Activated T-cell treated with anti-CD3 and anti-CD28 coated beads, Interleukin-2, amount 50 U/mL, for 72 hours (primary cell): ENCODE data around the gene CDHR3. TPM values are rescaled to one million over a fixed set of nuclear protein-coding genes. Genes with fewer than 3 reads are reported as not detected.

Experiments
- ATAC-seq, 2 donors: fragments of 150-1000 bp; cut with Tn5 transposase; replicated peaks in 1 of 2; 2 replicates each; pipeline ENCODE4 v1.10.0; 2021; ENCODE audit warnings: moderate library complexity in 2 of 2, mild to moderate bottlenecking in 1 of 2
- DNase-seq, 2 donors: peaks; one replicate each; pipeline ENCODE4 v3.0.0; 2021 to 2022; ENCODE audit warnings: mixed read lengths in 1 of 2
- H3K27ac Mint-ChIP-seq: one replicate; pipeline ENCODE4 v1.8.0; 2022; ENCODE audit warnings: mild to moderate bottlenecking, moderate library complexity, mixed read lengths
- H3K27me3 Mint-ChIP-seq: one replicate; pipeline ENCODE4 v1.8.0; 2022; ENCODE audit warnings: low read depth, mixed read lengths
- H3K36me3 Mint-ChIP-seq, 2 donors: one replicate each; pipeline ENCODE4 v1.8.0; 2022; ENCODE audit warnings: mixed read lengths in 2 of 2, mild to moderate bottlenecking in 1 of 2; ENCODE audit not compliant: insufficient read depth in 2 of 2
- H3K4me1 Mint-ChIP-seq: one replicate; pipeline ENCODE4 v1.8.0; 2022; ENCODE audit warnings: low read depth, mixed read lengths
- H3K4me3 Mint-ChIP-seq, 2 donors: one replicate each; pipeline ENCODE4 v1.8.0; 2022; ENCODE audit warnings: mild to moderate bottlenecking in 2 of 2, mixed read lengths in 2 of 2, moderate library complexity in 2 of 2
- H3K9me3 Mint-ChIP-seq, 2 donors: one replicate each; pipeline ENCODE4 v1.8.0; 2022; ENCODE audit warnings: mixed read lengths in 2 of 2
- total RNA-seq, 2 donors: library from RNA; stranded (reverse); gene quantifications; one replicate each; pipeline ENCODE4 v1.2.3, GENCODE V29; 2022

CDHR3 gene, protein sequence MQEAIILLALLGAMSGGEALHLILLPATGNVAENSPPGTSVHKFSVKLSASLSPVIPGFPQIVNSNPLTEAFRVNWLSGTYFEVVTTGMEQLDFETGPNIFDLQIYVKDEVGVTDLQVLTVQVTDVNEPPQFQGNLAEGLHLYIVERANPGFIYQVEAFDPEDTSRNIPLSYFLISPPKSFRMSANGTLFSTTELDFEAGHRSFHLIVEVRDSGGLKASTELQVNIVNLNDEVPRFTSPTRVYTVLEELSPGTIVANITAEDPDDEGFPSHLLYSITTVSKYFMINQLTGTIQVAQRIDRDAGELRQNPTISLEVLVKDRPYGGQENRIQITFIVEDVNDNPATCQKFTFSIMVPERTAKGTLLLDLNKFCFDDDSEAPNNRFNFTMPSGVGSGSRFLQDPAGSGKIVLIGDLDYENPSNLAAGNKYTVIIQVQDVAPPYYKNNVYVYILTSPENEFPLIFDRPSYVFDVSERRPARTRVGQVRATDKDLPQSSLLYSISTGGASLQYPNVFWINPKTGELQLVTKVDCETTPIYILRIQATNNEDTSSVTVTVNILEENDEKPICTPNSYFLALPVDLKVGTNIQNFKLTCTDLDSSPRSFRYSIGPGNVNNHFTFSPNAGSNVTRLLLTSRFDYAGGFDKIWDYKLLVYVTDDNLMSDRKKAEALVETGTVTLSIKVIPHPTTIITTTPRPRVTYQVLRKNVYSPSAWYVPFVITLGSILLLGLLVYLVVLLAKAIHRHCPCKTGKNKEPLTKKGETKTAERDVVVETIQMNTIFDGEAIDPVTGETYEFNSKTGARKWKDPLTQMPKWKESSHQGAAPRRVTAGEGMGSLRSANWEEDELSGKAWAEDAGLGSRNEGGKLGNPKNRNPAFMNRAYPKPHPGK
- total RNA-seq = under 1 TPM; 0.51 to 0.79 TPM

DNA sequence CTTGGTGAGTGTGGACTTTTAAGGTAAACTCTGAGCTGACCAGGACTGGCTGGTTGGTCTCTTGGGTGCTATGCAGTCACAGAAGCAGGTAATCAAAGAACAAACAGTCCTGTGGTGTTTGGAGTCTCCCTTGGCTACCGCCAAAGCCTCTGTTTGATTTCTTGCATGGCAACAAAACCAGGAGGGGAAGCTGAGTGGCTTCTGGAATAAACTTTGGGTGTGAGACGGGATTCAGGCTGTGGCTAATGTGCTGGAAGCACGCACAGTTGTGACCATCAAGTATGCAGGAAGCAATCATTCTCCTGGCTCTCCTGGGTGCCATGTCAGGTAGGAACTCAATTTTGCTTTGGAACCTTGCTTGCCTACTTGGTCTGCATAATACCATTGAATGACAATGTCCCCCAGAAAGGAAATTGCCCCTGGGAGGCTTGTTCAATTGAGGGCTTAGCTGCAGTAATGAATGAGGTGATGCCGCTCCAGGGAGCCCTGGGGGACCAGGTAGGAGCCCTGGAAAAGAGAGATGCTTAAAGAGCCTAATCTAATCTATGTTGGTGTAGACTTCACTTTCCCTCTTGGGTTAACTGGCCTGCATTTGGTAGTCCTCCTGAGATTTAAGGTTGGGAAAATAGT lies at the start of gene CDHR3:
CDHR3 (plus strand) TSS at position 227 of the 630 bp plus-strand sequence; CDS start at position 282, 55 bp downstream.
- H3K4me3 Mint-ChIP-seq = no peak within 1 kb of the TSS
- H3K36me3 Mint-ChIP-seq = no peaks in the 10 kb centered on the region
- no peak within 1 kb of the TSS for H3K27ac Mint-ChIP-seq
- no peaks in the 10 kb centered on the region for H3K9me3 Mint-ChIP-seq
- H3K27me3 Mint-ChIP-seq = no peaks in the 10 kb centered on the region
- DNase-seq (no peak), ATAC-seq (no peak)
- no peaks in the 10 kb centered on the region for H3K4me1 Mint-ChIP-seq

DNA sequence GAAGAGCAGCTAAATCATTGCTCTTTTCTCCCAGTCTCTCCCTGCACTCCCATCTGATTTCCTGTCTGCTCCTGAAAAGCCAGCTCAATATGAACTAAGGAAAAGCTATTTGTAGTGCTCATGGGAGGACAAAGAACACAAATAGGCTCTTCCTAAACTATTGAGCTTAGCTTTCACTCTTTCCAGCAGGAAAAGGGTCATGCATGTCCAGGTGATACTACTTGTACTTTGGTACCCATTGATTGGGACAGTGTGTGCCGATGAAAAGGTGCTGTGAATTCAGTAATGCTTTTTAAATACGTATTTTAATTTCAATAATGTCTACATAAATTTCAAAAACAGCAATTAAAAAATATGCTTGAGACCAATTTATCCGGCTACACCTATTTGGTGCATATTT lies 49.1 kb upstream of the CDHR3 start:
- Mint-ChIP-seq H3K9me3 (peaks cover 2% of the 10 kb centered on the region in 2 donors), H3K4me3 (no peak overlapping the region), H3K36me3 (peaks cover 5% of the 10 kb centered on the region in 2 donors), H3K27me3 (no peaks in the 10 kb centered on the region), H3K27ac (no peak overlapping the region), H3K4me1 (peaks cover 8% of the 10 kb centered on the region)
- DNase-seq (no peak), ATAC-seq (no peak)

DNA sequence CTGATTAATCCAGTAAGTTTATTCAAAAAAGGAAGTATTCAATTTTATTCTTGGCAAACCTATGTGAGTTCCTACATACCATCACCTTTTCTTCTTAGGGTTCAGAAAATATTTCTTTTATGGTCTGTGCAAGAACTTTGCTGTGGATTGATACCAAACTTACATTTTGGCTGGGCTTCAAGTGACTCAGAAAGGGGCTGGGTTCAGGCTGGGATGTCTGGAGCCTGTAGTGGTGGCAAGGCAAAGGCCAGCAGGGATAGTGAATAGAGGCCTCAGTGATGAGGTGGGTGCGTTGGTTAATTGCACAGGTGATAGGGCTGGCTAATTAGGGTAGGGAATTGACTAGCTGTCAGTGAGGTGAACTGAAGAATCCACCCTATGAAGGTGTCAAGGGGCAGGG lies 46.5 kb upstream of the CDHR3 start:
- Mint-ChIP-seq H3K4me3 (no peak overlapping the region), H3K27ac (no peak overlapping the region), H3K4me1 (no peaks in the 10 kb centered on the region), H3K9me3 (peaks cover 2 to 8% of the 10 kb centered on the region in 2 donors), H3K36me3 (peaks cover 3% of the 10 kb centered on the region in 2 donors), H3K27me3 (peaks cover 10% of the 10 kb centered on the region)
- DNase-seq (no peak), ATAC-seq (no peak)

DNA sequence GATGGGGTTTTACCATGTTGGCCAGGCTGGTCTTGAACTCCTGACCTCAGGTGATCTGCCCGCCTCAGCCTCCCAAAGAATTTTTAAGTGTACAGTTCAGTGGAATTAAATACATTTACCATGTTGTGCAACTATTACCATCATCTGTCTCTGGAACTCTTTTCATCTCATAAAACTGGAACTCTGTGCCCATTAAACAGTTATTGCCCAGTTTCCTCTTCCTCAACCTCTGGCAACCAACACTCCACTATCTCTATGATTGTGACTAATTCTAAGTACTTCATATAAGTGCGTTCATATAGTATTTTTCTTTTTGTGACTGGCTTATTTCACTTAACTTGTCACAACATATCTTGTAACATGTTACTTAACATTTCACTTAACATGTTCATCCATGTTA lies 45.4 kb upstream of the CDHR3 start:
- H3K27ac Mint-ChIP-seq = no peak overlapping the region
- no peaks in the 10 kb centered on the region for H3K4me1 Mint-ChIP-seq
- ATAC-seq (no peak), DNase-seq (no peak)
- H3K27me3 Mint-ChIP-seq = peaks cover 10% of the 10 kb centered on the region
- H3K9me3 Mint-ChIP-seq = peaks cover 2 to 8% of the 10 kb centered on the region in 2 donors
- H3K36me3 Mint-ChIP-seq = peaks cover 3 to 7% of the 10 kb centered on the region in 2 donors
- no peak overlapping the region for H3K4me3 Mint-ChIP-seq

DNA sequence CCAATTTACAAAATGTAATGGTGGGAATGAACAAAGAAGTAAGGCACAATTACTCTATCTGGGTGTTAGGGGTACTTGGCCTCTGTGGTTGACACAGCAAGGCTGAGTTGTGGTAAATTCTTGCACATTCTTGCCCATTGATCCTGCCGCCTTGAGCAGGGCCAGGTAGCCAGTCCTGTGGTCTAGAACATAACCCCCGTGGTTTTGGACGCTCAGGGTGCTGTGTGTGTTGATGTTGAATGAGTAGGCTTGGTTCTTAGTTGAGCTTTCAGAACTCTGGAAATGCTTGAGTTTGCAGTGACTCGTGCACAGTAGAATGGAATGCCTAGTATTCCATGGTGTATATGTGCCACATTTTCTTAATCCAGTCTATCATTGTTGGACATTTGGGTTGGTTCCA lies 42.3 kb upstream of the CDHR3 start:
- Mint-ChIP-seq H3K4me1 (peaks cover 21% of the 10 kb centered on the region), H3K36me3 (peaks cover 11 to 14% of the 10 kb centered on the region in 2 donors), H3K27ac (no peak overlapping the region), H3K27me3 (peaks cover 14% of the 10 kb centered on the region), H3K9me3 (peaks cover 2 to 8% of the 10 kb centered on the region in 2 donors), H3K4me3 (no peak overlapping the region)
- ATAC-seq (no peak), DNase-seq (no peak)

DNA sequence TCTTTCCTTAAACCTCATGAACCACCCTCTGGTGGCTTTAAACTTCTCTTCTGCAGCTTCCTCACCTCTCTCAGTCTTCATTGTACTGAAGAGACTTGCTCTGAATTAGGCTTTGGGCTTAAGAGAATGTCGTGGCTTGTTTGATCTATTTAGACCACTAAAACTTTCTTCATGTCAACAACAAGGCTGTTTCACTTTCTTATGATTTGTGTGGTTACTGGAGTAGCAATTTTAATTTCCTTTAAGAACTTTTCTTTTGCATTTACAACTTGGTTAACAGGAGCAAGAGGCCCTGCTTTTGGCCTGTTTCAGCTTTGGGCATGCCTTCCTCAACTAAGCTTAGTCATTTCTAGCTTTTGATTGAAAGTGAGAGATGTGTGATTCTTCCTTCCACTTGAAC lies 38.1 kb upstream of the CDHR3 start:
- DNase-seq (peak; percentile 28 to 60), ATAC-seq (peak; percentile 92 to 95)
- H3K27ac Mint-ChIP-seq = peak overlapping the region; percentile 1

DNA sequence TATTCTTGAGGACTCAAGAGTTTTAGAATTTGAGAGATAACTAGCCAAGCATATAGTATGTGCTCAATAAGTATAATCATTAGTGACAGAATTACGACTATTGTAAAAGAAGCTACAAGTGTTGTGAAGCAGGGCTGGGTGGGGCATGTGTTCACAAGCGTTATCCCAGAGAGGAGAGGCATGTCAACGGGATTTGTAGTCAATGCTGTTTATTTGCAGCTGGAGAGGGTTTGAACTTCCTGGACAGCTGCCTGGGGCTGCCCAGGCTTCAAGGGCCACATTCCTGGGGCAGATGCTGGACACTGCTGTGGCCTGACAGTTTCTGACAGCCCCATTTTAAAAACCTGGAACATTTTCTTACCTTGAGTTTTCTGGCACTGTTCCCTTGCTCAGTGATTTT lies 36.9 kb upstream of the CDHR3 start:
- Mint-ChIP-seq H3K27ac (no peak overlapping the region), H3K9me3 (no peaks in the 10 kb centered on the region), H3K36me3 (peaks cover 8 to 11% of the 10 kb centered on the region in 2 donors), H3K4me3 (no peak overlapping the region), H3K27me3 (peaks cover 19% of the 10 kb centered on the region), H3K4me1 (peaks cover 40% of the 10 kb centered on the region)
- no peak for DNase-seq
- no peak for ATAC-seq

More for the DNA sequence above, 38.1 kb upstream of the CDHR3 start:
- Mint-ChIP-seq H3K4me1 (peaks cover 40% of the 10 kb centered on the region), H3K27me3 (peaks cover 20% of the 10 kb centered on the region), H3K4me3 (peak overlapping the region; percentile 17 to 25), H3K36me3 (peaks cover 8 to 13% of the 10 kb centered on the region in 2 donors), H3K9me3 (peaks cover 0 to 2% of the 10 kb centered on the region in 2 donors)

DNA sequence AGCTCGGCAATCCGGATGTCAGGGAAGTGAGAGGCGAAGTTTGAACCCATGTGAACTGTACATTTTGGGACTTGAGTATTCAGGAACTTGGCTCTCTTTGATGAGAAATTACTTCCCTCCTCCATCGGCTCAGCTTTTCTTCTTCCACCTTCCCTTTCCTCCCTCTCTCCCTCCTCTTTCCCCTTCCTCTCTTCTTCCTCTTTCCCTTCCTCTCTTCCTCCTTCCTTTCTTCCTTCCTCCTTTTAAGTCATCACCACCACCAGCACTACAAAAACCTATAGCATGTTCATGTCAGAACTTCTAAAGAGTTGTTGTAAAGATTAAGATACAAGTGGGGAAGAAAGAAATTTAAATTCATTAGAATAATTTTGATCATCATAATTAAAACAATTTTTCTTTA lies 31.9 kb upstream of the CDHR3 start:
- ATAC-seq = no peak
- no peak overlapping the region for H3K4me3 Mint-ChIP-seq
- H3K9me3 Mint-ChIP-seq = no peaks in the 10 kb centered on the region
- H3K36me3 Mint-ChIP-seq = no peaks in the 10 kb centered on the region
- H3K27me3 Mint-ChIP-seq = peaks cover 22% of the 10 kb centered on the region
- H3K27ac Mint-ChIP-seq = no peak overlapping the region
- DNase-seq = no peak
- H3K4me1 Mint-ChIP-seq = peaks cover 23% of the 10 kb centered on the region

DNA sequence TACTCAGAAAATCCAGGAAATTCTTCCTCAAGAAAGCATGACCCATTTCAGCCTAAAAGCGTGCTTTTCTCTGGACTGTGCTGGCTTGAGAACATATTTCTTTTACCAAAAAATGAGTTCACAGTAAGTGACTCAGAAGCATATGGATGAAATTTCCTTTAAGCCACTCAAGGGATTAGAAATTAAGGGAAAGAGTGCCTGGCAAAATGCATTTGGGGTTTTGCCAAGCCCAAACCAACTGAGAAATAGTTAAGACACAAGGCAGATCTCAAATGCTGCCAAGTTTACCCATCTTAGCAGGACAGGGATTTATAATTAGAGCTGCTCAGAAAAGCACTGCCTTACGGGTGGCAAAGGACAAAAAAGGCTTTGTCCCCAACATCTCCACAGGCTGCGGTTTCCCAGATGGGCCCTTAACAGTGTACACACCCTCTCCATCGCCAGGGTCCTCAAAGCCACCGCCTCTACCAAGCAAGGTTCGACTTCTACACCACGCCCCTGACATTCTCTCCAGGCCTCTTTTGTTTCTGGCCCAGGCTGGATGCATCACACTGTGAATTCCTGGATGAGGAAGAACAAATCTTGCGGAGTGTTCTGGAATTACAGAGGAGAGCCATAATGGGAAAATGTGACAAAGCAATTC lies 30.1 kb upstream of the CDHR3 start:
- Mint-ChIP-seq H3K27ac (no peak overlapping the region), H3K4me1 (peaks cover 8% of the 10 kb centered on the region), H3K4me3 (no peak overlapping the region), H3K27me3 (peaks cover 13% of the 10 kb centered on the region), H3K36me3 (no peaks in the 10 kb centered on the region), H3K9me3 (no peaks in the 10 kb centered on the region)
- DNase-seq (no peak), ATAC-seq (no peak)

DNA sequence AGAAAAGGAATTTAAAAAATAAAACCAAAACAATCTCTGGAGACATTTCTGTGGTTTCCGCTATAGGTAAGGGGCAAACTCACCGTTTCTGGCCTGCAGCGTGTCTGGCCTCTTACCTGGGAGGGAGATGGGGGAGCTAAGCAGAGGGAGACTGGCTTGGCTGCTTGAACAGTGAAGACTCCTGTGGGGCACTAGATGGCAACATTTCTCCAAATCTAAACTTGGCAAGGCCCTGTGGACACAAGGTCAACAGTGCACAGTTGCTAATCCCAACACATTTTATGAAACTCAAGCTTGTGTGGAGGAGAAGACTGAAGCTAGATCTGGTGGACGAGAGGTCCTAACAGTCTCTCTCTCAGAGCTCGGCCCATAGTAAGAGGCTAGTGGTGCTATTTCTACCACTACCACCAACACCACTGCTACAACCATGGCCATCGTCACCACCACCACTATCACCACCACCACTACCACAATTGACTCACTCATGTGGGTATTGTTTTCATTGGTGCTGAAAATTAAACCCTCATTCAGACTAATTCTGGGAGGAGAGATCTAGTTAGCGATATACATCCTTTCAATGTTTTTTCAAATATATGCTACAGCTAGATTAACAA lies 28.4 kb upstream of the CDHR3 start:
- Mint-ChIP-seq H3K36me3 (no peaks in the 10 kb centered on the region), H3K9me3 (no peaks in the 10 kb centered on the region), H3K27me3 (peaks cover 13% of the 10 kb centered on the region), H3K27ac (no peak overlapping the region), H3K4me3 (no peak overlapping the region), H3K4me1 (peaks cover 8% of the 10 kb centered on the region)
- ATAC-seq = peak; percentile 17 to 51
- DNase-seq = no peak

DNA sequence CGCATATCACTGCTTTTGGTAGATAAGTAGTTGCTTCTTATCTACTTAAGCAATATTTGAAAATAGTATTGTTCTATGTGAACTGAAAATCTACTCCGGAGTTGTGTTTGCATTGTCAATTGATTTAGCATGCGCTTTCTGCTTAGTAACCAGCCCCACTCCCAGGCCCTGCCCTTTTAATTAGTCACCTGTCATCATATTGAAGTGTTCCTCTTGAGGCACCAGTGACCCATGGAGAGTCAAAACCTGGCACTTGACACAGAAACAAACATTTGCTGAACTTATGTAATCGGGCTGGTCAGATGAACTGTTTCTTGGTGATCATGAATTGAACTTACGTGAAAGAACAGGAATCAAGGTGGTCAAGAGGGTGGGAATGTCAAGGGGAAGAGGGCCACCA lies 27.8 kb upstream of the CDHR3 start:
- no peak for ATAC-seq

DNA sequence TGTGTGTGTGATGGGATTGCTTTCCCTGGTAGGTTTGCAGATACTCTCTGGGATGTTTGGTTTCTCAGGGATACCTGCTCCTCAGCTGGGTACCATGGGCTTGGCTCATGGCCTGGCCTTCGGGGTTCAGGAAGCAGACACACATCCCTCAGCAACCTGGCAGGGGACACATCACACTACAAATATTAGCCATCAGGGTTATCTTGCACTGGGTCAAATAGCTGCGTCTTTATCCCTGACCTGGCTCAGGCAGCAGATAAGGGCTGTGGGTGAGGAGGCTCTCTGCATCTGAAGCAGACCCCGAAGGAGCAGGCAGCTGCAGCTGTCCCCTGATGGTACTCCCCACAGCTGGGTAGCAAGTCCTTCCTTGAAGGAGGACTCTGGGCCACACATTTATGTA lies 25.7 kb upstream of the CDHR3 start:
- DNase-seq (no peak), ATAC-seq (no peak)
- Mint-ChIP-seq H3K36me3 (no peaks in the 10 kb centered on the region), H3K4me3 (no peak overlapping the region), H3K4me1 (peaks cover 8% of the 10 kb centered on the region), H3K9me3 (no peaks in the 10 kb centered on the region), H3K27me3 (peaks cover 5% of the 10 kb centered on the region), H3K27ac (no peak overlapping the region)

More for the DNA sequence above, 27.8 kb upstream of the CDHR3 start:
- H3K36me3 Mint-ChIP-seq = no peaks in the 10 kb centered on the region
- no peak for DNase-seq
- H3K4me1 Mint-ChIP-seq = peaks cover 8% of the 10 kb centered on the region
- H3K27me3 Mint-ChIP-seq = peaks cover 13% of the 10 kb centered on the region
- H3K9me3 Mint-ChIP-seq = no peaks in the 10 kb centered on the region
- H3K4me3 Mint-ChIP-seq = no peak overlapping the region
- no peak overlapping the region for H3K27ac Mint-ChIP-seq
